ENCODE measurements around the gene TMPRSS13. TPM values are rescaled to one million over a fixed set of nuclear protein-coding genes. Genes with fewer than 3 reads are reported as not detected.
A peak's percentile ranks its signal among the peaks of the same experiment; 100 is the strongest.

TMPRSS13 gene
- total and polyA plus RNA-seq, 2 donors from 2014 or later: 1.2 to 1.9 TPM

DNA sequence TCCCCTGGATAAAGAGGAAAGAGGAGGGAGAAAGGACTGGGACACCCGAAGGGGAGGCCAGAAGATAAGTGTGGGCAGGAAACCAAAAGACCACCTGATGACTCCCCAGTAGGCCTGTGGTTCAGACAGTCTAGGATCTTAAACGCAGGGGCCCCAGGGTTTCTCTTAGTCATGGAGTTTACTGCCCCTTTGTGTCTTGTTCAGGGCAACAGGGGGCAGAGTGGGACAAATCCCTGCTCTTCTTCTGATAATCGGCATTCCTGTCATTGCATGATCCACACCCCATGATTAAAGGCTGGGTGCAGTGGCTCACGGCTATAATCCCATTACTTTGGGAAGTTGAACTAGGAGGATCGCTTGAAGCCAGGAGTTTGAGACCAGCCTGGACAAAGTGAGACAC, 4.7 kb upstream of the TMPRSS13 start:
- Histone ChIP-seq H3K9ac (ENCODE audit: low read length in 3 of 3) (no peak overlapping the region), H3K27me3 (ENCODE audit: control insufficient read depth, insufficient read depth, low read length) (no peaks in the 10 kb centered on the region), H3K27ac (ENCODE audit: low read depth in 2 of 2, low read length in 2 of 2) (no peak overlapping the region), H3K36me3 (ENCODE audit: control insufficient read depth in 2 of 3, insufficient read depth in 3 of 3, low read length in 3 of 3) (no peaks in the 10 kb centered on the region), H3K4me3 (ENCODE audit: low read length in 3 of 3) (no peak overlapping the region), H3K9me3 (ENCODE audit: control insufficient read depth in 2 of 3, insufficient read depth in 1 of 3, low read length in 3 of 3) (no peaks in the 10 kb centered on the region), H3K4me1 (ENCODE audit: control insufficient read depth in 2 of 3, insufficient read depth in 2 of 3, low read depth in 1 of 3, low read length in 3 of 3) (no peaks in the 10 kb centered on the region)
- intact Hi-C loops (cut with DNase I): no loop called here
- FAIRE-seq (no peak), DNase-seq (peak in 1 of 5 donors; percentile 19)
- TF ChIP-seq, protein P1, sequence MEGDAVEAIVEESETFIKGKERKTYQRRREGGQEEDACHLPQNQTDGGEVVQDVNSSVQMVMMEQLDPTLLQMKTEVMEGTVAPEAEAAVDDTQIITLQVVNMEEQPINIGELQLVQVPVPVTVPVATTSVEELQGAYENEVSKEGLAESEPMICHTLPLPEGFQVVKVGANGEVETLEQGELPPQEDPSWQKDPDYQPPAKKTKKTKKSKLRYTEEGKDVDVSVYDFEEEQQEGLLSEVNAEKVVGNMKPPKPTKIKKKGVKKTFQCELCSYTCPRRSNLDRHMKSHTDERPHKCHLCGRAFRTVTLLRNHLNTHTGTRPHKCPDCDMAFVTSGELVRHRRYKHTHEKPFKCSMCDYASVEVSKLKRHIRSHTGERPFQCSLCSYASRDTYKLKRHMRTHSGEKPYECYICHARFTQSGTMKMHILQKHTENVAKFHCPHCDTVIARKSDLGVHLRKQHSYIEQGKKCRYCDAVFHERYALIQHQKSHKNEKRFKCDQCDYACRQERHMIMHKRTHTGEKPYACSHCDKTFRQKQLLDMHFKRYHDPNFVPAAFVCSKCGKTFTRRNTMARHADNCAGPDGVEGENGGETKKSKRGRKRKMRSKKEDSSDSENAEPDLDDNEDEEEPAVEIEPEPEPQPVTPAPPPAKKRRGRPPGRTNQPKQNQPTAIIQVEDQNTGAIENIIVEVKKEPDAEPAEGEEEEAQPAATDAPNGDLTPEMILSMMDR (IDR thresholded peaks at IDR 0.05; ENCODE audit: borderline replicate concordance, extremely low read depth, insufficient read depth): no peak

DNA sequence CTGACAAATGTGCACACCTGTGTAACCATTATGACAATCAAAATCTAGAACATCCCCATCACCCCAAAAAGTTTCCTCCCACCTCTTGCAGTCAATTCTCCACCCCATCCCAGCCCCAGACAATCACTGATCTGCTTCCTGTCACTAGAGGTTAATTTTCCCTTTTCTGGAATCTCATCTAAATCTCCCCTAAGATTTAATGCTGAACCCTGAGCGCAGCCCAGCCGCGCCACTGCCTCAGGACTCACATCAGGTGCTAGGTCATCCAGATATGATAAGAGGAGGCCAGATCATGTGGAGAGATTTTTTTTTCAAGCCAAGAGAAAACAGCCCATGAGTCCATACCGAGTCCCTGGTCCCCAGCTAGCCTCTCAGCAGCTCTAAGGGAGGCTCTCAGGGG, 4.3 kb upstream of the TMPRSS13 start:
- DNase-seq: no peak
- Histone ChIP-seq H3K27me3 (ENCODE audit: control insufficient read depth, insufficient read depth, low read length) (no peaks in the 10 kb centered on the region), H3K9me3 (ENCODE audit: control insufficient read depth in 2 of 3, insufficient read depth in 1 of 3, low read length in 3 of 3) (no peaks in the 10 kb centered on the region), H3K9ac (ENCODE audit: low read length in 3 of 3) (no peak overlapping the region), H3K27ac (ENCODE audit: low read depth in 2 of 2, low read length in 2 of 2) (no peak overlapping the region), H3K4me3 (ENCODE audit: low read length in 3 of 3) (no peak overlapping the region), H3K4me1 (ENCODE audit: control insufficient read depth in 2 of 3, insufficient read depth in 2 of 3, low read depth in 1 of 3, low read length in 3 of 3) (no peaks in the 10 kb centered on the region), H3K36me3 (ENCODE audit: control insufficient read depth in 2 of 3, insufficient read depth in 3 of 3, low read length in 3 of 3) (no peaks in the 10 kb centered on the region)
- intact Hi-C loops (cut with DNase I): no loop called here
- TF ChIP-seq, protein P1 (IDR thresholded peaks at IDR 0.05; ENCODE audit: borderline replicate concordance, extremely low read depth, insufficient read depth): no peak
- no peak for FAIRE-seq

DNA sequence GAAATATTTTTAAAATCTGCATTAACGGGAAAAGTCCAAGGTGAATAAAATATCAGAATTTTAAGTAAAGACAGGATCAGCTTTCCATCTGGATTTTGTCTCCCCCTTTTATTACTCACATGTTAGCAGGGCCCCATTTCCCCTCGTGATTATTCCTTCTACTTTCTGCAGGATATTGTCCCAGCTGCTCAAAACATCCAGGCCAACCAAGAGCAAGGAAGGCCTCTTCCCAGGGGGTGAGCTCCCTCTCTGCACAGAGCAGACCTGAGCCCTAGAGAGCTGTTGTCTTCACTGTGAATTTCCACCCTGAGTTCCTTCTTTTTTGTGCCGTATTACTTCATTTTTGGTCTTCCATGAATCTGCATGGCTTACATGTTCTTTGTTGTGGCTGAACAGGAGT, 3.7 kb upstream of the TMPRSS13 start:
- no peak overlapping the region for H3K4me3 ChIP-seq (ENCODE audit: low read length in 3 of 3)
- DNase-seq (peak in 2 of 5 donors; percentile 15 to 63), FAIRE-seq (no peak)
- TF ChIP-seq, protein P1 (IDR thresholded peaks at IDR 0.05; ENCODE audit: borderline replicate concordance, extremely low read depth, insufficient read depth): no peak
- no peak overlapping the region for H3K27ac ChIP-seq (ENCODE audit: low read depth in 2 of 2, low read length in 2 of 2)
- H3K4me1 ChIP-seq (ENCODE audit: control insufficient read depth in 2 of 3, insufficient read depth in 2 of 3, low read depth in 1 of 3, low read length in 3 of 3): no peaks in the 10 kb centered on the region
- H3K9me3 ChIP-seq (ENCODE audit: control insufficient read depth in 2 of 3, insufficient read depth in 1 of 3, low read length in 3 of 3): no peaks in the 10 kb centered on the region
- H3K36me3 ChIP-seq (ENCODE audit: control insufficient read depth in 2 of 3, insufficient read depth in 3 of 3, low read length in 3 of 3): no peaks in the 10 kb centered on the region
- H3K9ac ChIP-seq (ENCODE audit: low read length in 3 of 3): no peak overlapping the region
- intact Hi-C loops (cut with DNase I): no loop called here
- no peaks in the 10 kb centered on the region for H3K27me3 ChIP-seq (ENCODE audit: control insufficient read depth, insufficient read depth, low read length)

- Histone ChIP-seq H3K4me1 (ENCODE audit: control insufficient read depth in 2 of 3, insufficient read depth in 2 of 3, low read depth in 1 of 3, low read length in 3 of 3) (no peaks in the 10 kb centered on the region), H3K4me3 (ENCODE audit: low read length in 3 of 3) (no peak overlapping the region), H3K27ac (ENCODE audit: low read depth in 2 of 2, low read length in 2 of 2) (no peak overlapping the region), H3K36me3 (ENCODE audit: control insufficient read depth in 2 of 3, insufficient read depth in 3 of 3, low read length in 3 of 3) (no peaks in the 10 kb centered on the region), H3K9ac (ENCODE audit: low read length in 3 of 3) (no peak overlapping the region), H3K9me3 (ENCODE audit: control insufficient read depth in 2 of 3, insufficient read depth in 1 of 3, low read length in 3 of 3) (no peaks in the 10 kb centered on the region), H3K27me3 (ENCODE audit: control insufficient read depth, insufficient read depth, low read length) (no peaks in the 10 kb centered on the region)
- peak in 2 of 5 donors; percentile 24 to 56 for DNase-seq
- TF ChIP-seq, protein P1 (IDR thresholded peaks at IDR 0.05; ENCODE audit: borderline replicate concordance, extremely low read depth, insufficient read depth): no peak
- intact Hi-C loops (cut with DNase I): no loop called here
- FAIRE-seq: no peak
These were observed 3.2 kb upstream of the TMPRSS13 start for GRCh38 chr11:117932426-117932825.

Data from kidney (tissue), 14 donors.